Endothelial cell (in vitro differentiated cells): Measurements from ENCODE around the gene OR4E2. TPM values are rescaled to one million over a fixed set of nuclear protein-coding genes. Genes with fewer than 3 reads are reported as not detected.
A peak's percentile ranks its signal among the peaks of the same experiment; 100 is the strongest.

Experiments used
- DNase-seq: peaks from one replicate; pipeline ENCODE4 v3.0.0; 2021; ENCODE audit warnings: low spot score
- H3K27ac Mint-ChIP-seq: one replicate; pipeline ENCODE4 v1.8.0; 2021; ENCODE audit warnings: mixed read lengths, inconsistent platforms; ENCODE audit not compliant: unreplicated experiment
- H3K27me3 Mint-ChIP-seq: one replicate; pipeline ENCODE4 v1.8.0; 2021; ENCODE audit warnings: mild to moderate bottlenecking, moderate library complexity, mixed read lengths, inconsistent platforms; ENCODE audit not compliant: unreplicated experiment
- H3K36me3 Mint-ChIP-seq: one replicate; pipeline ENCODE4 v1.8.0; 2021; ENCODE audit warnings: mild to moderate bottlenecking, low read depth, mixed read lengths, inconsistent platforms; ENCODE audit not compliant: unreplicated experiment
- H3K4me1 Mint-ChIP-seq: one replicate; pipeline ENCODE4 v1.8.0; 2021; ENCODE audit warnings: mild to moderate bottlenecking, mixed read lengths, inconsistent platforms; ENCODE audit not compliant: unreplicated experiment
- H3K4me3 Mint-ChIP-seq: one replicate; pipeline ENCODE4 v1.8.0; 2021; ENCODE audit warnings: mild to moderate bottlenecking, mixed read lengths, inconsistent platforms; ENCODE audit not compliant: unreplicated experiment
- H3K9me3 Mint-ChIP-seq: one replicate; pipeline ENCODE4 v1.8.0; 2021; ENCODE audit warnings: mixed read lengths, inconsistent platforms; ENCODE audit not compliant: unreplicated experiment
- CTCF ChIP-seq: fragments of 200-600 bp; sonication (generic); IDR thresholded peaks from one replicate; pipeline ENCODE4 v1.5.0; 2021; ENCODE audit warnings: antibody characterized with exemption; ENCODE audit not compliant: unreplicated experiment
- total RNA-seq: library from RNA; stranded (reverse); fragmentation: NEBNext Ultra II Directional; extraction: Animal tissue kit (Norgen Biotek cat#: 25700); gene quantifications from one replicate; pipeline ENCODE4 v1.2.1, GENCODE V29; 2021; ENCODE audit not compliant: unreplicated experiment

Gene OR4E2
- total RNA-seq, 1 donor from 2014 or later: not detected

DNA sequence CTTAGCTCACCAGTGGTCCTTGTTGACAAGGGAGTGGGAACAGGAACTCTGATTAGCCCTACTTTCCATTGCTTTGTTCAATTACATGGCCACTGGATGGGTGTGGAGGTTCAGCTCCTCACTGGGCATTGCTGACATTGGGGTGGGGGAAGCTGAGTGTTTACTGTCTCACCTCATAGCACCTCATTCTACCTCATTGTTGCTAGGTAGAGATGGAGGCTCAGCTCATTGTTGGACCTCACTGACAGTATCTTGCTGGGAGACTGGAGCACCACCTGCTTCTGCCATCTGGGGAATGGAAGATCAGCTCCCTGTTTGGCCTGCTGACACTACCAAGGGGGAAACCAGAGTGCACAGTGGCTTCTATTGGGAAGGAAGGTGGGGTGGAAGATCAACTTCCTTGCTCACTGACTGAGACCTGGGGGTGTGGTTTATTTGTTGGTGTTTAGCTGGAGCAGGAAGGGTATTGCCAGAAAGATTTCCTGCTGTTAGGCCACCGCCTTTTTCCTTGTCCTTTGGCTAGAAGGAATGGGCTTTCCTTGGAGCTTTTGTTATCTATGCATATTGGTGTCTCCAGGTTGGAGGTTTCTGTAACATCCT, 1.3 kb upstream of the OR4E2 start:
- Mint-ChIP-seq H3K4me1 (peaks cover 13% of the 10 kb centered on the region), H3K27me3 (peaks cover 5% of the 10 kb centered on the region), H3K4me3 (no peak overlapping the region), H3K27ac (peak overlapping the region; percentile 85), H3K9me3 (no peaks in the 10 kb centered on the region), H3K36me3 (no peaks in the 10 kb centered on the region)
- no peak for TF ChIP-seq CTCF
- DNase-seq: peak; percentile 22

DNA sequence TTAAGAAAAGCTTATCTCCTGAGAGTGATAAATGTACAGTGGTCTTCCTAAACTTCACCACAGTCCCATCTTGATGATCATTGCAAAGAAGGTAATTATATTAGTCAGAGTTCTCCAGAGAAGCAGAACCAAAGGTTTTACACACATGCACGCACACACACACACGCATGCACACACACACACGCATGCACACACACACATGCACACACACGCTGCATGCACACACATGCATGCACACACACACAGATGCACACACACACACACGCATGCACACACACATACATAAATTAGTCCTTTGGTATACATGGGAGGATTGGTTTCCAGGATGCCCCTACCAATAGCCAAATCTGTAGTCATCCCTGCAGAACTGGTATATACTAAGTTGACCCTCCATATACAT, 580 bp downstream of the OR4E2 start:
- H3K4me3 Mint-ChIP-seq: no peak overlapping the region
- no peaks in the 10 kb centered on the region for H3K36me3 Mint-ChIP-seq
- H3K27me3 Mint-ChIP-seq: peaks cover 5% of the 10 kb centered on the region
- no peak for DNase-seq
- peaks cover 13% of the 10 kb centered on the region for H3K4me1 Mint-ChIP-seq
- H3K9me3 Mint-ChIP-seq: no peaks in the 10 kb centered on the region
- H3K27ac Mint-ChIP-seq: no peak overlapping the region
- TF ChIP-seq CTCF: no peak

DNA sequence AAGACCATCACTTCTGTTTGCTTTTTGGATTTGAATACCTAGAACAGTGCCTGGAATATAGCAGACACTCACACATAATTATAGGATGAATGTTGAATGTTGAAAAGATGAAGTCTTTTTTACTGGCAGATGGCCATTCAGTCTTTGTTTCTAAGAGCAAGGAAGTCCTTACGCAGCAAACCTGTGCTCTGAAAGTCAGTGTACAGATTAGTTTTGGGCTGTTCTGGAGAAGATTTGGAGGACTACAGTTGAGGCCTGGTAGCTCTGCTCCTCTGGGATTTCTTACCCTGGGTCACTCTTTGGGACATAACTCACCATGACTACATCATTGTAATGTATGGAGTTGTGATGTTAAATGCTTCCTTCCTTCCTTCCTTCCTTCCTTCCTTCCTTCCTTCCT, 3.3 kb downstream of the OR4E2 start:
- TF ChIP-seq CTCF: no peak

GRCh38 chr14:21668377-21668776, 14.7 kb downstream of the OR4E2 start:
- Mint-ChIP-seq H3K27me3 (no peaks in the 10 kb centered on the region), H3K4me3 (no peak overlapping the region), H3K9me3 (no peaks in the 10 kb centered on the region), H3K4me1 (no peaks in the 10 kb centered on the region), H3K36me3 (no peaks in the 10 kb centered on the region), H3K27ac (no peak overlapping the region)
- DNase-seq: no peak
- no peak for TF ChIP-seq CTCF

More for the DNA sequence above, 3.3 kb downstream of the OR4E2 start:
- Mint-ChIP-seq H3K27ac (no peak overlapping the region), H3K9me3 (no peaks in the 10 kb centered on the region), H3K4me1 (peaks cover 12% of the 10 kb centered on the region), H3K4me3 (no peak overlapping the region), H3K27me3 (peaks cover 3% of the 10 kb centered on the region), H3K36me3 (no peaks in the 10 kb centered on the region)
- DNase-seq: no peak

GRCh38 chr14:21669284-21669683, 15.6 kb downstream of the OR4E2 start:
- Mint-ChIP-seq H3K27me3 (no peaks in the 10 kb centered on the region), H3K4me3 (no peak overlapping the region), H3K27ac (no peak overlapping the region), H3K9me3 (no peaks in the 10 kb centered on the region), H3K4me1 (no peaks in the 10 kb centered on the region), H3K36me3 (no peaks in the 10 kb centered on the region)
- no peak for DNase-seq
- no peak for TF ChIP-seq CTCF
